ENCODE results near the gene SLCO2A1.

SLCO2A1 gene

GRCh38 chr3:133894353-133895207 is 135.1 kb downstream of the SLCO2A1 start:
- no peak for DNase-seq

DNA sequence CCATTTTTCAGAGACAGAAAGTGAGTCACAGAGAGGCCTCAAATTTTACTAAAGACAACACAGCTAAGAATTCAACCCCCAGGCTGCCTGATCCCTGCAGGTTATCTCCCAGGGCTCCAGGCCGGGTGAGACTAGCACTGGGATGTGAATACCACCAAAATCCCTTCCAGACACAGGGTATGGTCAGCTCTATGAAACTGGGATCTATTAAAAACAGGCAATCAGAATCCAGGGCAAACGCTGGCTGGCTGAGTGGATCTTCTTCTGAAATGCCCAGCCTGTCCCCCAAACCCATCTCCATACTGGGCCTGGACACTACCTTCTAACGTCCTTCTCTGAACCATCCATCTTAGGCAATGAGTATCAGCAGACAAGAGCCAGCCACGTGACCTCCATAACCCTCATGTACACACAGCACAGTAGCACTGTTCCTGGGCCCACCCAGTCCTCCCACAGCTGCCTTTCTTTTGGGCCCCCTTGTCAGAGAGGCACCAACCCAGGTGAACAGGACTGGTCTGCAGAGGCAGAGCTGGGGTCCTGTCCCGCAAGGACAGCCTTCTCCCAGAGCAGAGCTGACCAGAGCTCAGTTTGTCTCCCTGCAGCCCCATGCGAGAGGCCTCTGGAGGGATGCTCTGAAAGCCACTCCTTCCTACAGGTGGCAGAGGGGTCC is 135.9 kb downstream of the SLCO2A1 start:
- DNase-seq = no peak

GRCh38 chr3:133892541-133893231 is 137.0 kb downstream of the SLCO2A1 start:
- no peak for DNase-seq

DNA sequence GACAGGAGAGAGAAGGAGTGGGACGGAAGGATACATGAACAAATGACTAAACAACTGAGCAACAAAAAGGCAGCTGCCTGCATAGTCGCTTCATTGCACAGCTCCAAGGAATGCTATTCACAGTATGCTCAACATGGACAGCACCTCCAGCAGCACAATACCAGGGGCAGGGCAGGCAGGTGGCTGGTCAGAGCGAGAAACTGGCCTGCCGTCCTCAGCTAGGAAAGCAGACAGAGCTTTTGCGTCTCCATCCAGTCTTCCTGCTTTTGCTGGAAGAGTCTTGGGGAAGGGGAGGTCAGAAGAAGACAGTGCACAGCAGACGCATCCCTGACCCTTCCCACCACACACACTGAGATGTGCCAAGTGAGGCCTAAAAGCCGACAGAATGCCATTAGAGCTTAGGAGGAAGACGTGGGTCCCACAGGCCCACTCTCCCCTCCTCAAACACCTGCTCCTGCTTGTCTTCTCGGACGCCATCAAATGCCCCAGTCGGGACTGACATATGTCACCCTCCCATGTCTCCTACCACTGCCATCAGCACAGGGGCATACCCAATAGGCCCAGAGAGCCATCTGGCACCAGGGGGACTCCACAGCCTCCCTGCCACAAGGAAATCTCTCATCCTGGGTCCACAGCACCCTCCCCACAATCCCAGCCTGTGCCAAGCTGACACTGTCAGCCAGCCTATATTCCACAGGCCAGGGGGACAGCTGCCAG is 137.9 kb downstream of the SLCO2A1 start:
- DNase-seq = no peak

- no peak for DNase-seq
Observed at GRCh38 chr3:133890972-133891644, 138.6 kb downstream of the SLCO2A1 start.

DNA sequence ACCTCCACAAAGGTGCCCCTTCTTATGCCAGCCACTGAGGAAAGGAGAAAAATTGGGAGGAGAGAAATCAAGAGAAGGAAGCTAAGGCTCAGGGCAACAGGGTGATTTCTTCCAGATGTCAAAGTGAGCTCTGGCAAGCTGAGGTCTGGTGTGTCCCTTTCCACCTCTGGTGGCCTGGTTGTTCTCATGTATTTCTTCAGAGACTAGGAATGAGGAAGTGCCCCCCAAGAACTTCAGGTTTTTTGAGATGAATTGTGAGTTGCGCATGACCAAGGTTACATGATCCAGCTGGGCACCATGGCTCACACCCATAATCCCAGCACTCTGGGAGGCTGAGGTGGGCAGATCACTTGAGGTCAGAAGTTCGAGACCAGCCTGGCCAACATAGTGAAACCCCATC is 139.7 kb downstream of the SLCO2A1 start:
- no peak for DNase-seq

- DNase-seq = no peak
Observed at GRCh38 chr3:133888726-133889340, 140.9 kb downstream of the SLCO2A1 start.

- DNase-seq = no peak
Observed at GRCh38 chr3:133887803-133888703, 141.7 kb downstream of the SLCO2A1 start.

DNA sequence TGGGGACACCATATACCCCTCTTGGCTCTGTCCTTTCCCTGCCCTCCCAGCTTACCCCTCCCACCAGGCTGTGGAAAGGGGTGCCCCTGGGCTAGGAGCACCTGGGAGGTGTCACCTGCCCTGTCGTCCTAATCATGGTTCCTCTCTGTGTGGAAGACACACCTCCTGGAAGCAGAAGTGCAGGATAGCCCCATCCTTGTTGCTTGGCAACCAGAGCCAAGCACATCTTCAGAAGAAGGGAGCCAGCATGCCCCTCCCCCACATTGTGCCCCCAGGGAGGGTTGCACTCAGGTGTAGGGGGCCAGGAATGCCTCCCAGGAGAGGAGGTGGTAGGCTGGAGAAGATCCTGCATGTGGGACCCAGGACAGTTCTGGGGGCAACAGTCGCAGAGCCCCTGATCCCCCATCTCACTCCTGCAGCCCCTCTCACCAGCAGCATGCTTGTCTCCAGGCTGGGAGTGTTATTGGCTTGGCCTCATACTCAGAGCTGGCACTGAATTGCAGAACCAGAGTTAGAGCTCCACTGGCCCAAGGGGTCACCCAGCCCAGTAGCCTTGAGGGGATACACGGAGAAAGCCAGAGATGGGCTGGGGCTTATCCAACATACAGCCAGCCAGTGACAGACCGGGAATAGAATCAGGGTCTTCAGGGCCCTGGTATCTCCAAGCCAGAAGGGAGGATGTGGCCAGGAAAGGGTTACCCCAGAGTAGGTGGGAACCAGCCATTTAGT is 142.5 kb downstream of the SLCO2A1 start:
- DNase-seq = no peak

- DNase-seq = no peak
Observed at GRCh38 chr3:133886031-133886722, 143.5 kb downstream of the SLCO2A1 start.

DNA sequence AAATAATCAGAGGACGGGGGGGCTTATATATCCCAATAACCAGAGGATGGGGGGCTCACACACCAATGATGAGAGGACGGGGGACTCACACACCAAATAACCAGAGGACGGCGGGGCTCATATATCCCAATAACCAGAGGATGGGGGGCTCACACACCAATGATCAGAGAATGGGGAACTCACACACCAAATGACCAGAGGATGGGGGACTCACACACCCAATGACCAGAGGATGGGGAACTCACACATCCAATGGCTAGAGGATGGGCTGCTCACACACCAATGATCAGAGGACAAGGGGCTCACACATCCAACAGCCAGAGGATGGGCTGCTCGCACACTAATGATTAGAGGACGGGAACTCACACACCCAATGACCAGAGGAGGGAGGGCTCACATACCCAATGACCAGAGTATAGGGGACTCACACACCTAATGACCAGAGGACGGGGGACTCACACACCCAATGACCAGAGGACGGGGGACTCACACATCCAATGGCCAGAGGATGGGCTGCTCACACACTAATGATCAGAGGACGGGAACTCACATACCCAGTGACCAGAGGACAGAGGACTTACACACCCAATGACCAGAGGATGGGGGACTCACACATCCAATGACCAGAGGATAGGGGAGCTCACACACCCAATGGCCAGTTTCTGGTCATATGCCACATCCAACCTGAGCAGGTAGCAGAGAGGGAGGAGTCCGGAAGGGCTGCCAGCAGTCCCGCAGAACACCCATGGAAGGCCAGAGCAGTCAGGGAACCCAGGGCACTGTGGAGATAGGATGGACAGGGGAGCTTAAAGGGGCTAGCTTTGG is 144.6 kb downstream of the SLCO2A1 start:
- DNase-seq = no peak

DNA sequence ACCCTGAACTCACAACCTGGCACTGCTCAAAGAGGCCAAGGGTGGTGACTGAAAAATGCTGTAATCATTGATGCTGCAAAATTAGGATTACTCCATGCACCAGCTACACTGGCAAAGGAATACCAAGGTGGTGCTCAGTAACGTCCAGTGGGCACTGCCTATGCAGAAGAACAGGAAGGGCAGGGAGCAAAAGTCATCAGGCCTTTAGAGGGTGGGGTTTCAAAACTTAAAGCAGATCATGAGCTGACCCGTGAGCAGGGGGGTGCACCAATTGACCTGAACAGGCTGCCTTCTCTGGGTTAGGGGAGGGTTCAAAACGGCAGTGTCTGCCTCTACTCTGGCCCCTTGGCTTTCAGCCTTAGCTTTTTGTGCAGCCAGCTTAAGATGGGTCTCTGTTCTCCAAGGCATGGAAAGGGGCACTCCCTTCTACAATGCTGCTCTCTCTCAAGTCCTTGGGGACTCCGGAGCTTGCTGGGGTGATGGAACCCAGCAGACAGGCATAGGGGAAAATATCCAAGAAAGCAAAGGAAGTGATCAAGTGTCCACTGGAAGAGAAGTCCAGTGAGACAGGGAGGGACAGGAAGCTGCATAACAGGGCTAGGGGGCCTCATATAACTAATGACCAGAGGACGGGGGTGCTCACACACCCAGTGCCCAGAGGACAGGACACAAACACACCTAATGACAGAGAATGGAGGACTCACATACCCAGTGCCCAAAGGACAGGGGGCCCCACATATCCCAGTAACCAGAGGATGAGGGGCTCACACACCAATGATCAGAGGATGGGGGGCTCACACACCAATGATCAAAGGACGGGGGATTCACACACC is 145.5 kb downstream of the SLCO2A1 start:
- DNase-seq = no peak

DNA sequence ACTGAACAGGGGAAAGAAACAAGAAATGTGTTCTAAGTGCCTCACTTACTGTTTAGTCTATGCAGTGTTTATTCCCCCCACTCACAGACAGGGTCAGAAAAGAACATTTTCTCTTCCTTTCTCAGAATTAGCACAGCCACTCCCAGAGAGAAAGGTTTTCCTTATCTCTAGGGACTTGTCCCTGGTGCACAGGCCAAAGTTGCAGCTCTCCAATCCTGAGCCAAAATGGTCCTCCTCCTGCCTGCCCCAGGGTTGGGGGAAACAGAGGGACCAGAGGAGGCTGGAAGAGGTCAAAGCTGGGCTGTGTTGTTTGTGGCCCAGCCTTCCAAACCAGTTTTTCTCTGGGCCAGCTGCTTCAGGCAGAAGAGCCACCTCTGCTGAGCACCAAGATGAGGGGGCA is 146.1 kb downstream of the SLCO2A1 start:
- no peak for DNase-seq

DNA sequence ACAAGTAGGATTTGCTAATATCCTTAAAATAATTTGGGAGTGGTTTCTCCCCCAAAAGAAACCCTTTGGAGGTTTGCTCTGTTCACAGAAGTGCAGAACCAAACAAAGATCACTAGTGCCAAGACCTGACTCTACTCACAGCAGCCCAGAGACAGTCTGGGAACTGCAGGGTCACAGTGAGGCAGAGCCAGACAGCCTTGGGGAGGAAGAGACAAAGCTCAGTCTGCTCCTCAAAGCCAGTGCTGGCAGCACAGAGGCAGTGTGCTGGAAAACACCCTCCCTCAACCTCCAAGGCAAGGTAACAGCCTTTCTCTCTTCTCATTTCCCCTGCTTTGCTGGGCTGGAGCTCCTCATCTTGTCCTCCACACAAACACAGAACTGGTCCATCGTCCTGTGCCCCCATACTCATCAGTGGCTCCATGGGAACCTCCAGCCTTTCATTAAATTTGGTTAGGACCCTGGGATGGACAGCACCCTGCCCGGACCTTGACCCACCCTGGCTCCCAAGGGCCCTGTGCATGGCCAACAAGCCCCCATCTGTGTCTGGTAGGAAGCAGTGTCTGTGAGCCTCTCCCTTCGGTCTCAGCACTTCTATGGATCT is 146.6 kb downstream of the SLCO2A1 start:
- DNase-seq = no peak

GRCh38 chr3:133881939-133882825 is 147.5 kb downstream of the SLCO2A1 start:
- no peak for DNase-seq

DNA sequence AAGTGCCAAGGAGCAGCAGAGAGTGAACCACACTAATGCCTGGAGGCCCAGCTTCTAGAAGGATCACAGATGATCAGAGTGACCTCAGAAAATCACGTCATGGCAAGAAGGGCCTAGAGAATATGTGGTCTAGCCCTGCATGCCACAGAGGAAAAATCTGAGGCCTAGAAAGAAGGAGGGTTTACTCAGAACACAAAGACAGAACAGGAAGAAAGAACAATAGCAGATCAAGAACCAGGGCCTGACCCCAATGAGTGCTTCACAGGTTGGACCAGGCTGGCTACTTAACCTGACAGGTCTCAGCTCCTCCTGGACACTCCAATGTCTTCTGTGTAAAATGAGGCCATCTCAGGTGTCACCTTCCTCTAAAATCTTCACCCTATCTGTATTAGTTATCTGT is 148.2 kb downstream of the SLCO2A1 start:
- no peak for DNase-seq

Measured in DMS153 (cell line).